GM21515 (cell line): Measurements from ENCODE around the gene TIMM44.

Experiments
- ATAC-seq: cut with Tn5 transposase; IDR thresholded peaks from one replicate; pipeline ENCODE4 v1.9.1; 2021; ENCODE audit not compliant: unreplicated experiment

Gene TIMM44

DNA sequence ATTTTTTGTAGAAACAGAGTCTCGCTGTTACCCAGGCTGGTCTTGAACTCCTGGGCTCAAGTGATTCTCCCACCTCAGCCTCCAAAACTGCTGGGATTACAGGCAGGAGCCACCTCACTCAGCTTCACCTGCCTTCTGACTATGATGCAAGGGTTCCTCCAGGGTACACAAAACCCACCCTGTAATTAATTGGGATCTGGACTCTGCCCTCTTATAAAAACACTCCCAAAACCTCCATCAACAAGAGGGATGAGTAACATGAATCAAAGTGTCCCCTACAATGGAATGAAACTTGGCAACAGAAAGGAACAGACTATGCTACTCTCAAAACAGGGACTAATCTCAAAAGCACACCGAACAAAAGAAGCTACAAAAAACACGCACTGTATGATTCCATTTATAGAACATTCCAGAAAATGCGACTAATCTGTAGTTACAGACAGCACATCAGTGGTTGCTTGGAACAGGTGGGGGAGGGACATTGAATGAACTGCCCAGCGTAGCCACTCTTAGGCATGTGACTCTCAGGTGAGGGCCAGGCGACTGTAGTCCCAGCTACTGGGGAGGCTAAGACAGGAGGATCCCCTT is 66.1 kb downstream of the TIMM44 start:
- no peak for ATAC-seq
